ENCODE data around the gene TSPEAR. TPM values are rescaled to one million over a fixed set of nuclear protein-coding genes. Genes with fewer than 3 reads are reported as not detected.

Gene TSPEAR
- total RNA-seq, 1 experiment from 2014 or later = not detected

GRCh38 chr21:44590311-44590721 is 121.1 kb downstream of the TSPEAR start:
- Mint-ChIP-seq H3K4me1 (ENCODE audit: insufficient read depth, unreplicated experiment) (no peaks in the 10 kb centered on the region), H3K36me3 (ENCODE audit: insufficient read depth, unreplicated experiment) (peaks cover 5% of the 10 kb centered on the region), H3K27me3 (ENCODE audit: insufficient read depth, unreplicated experiment) (peaks cover 39% of the 10 kb centered on the region), H3K27ac (ENCODE audit: low read depth, unreplicated experiment) (no peak overlapping the region), H3K4me3 (ENCODE audit: unreplicated experiment) (no peak overlapping the region), H3K9me3 (ENCODE audit: unreplicated experiment) (no peaks in the 10 kb centered on the region)
- intact Hi-C loops (cut with micrococcal nuclease) = no loop called here
- no TSS peak for BruUV-seq (replicated peaks)
- ChIA-PET POLR2A (no interaction called here), CTCF (interaction anchor here (0.6 kb wide), 2 partner anchors 44 to 358 kb away, joined by 4 read pairs; no protein-coding TSS in a partner anchor)
- no peak for TF ChIP-seq CTCF (IDR thresholded peaks at IDR 0.05; ENCODE audit: unreplicated experiment)
- no peak for DNase-seq (ENCODE audit: unreplicated experiment)

DNA sequence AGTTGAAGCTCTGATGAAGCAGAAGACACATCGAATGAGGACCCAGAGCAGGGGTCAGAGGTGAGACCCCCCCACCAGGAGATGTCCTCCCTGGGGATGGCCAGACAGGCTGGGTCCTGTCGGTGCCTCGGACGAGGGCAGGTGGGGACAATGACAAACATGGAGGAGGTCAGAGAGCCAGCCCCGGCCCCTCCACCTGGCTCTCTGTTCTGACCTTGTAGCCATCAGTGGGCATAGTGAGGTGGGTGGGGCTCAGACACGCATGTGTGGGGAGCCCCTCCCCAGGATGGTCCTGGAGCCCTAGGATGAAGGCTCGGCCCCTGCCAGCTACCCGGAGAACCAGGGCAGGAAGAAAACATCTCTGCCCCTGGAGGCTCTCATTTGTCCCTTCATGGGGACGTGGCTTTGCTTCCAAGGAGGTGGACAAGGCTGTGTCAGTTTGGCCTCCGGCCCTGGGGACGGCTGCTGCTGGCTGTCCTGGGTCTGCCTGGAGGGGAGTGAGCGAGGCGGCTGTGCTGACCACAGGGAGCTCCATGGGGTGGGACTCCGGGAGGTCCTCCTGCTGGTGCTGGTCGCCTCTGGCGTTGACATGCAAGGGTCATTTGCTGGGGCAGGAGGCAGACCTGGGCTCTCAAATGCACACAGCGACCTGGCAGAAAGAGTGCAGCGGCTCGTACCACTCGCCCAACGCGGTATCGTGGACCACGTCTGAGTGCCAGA is 121.6 kb downstream of the TSPEAR start:
- H3K4me1 Mint-ChIP-seq (ENCODE audit: insufficient read depth, unreplicated experiment) = no peaks in the 10 kb centered on the region
- no peaks in the 10 kb centered on the region for H3K9me3 Mint-ChIP-seq (ENCODE audit: unreplicated experiment)
- H3K4me3 Mint-ChIP-seq (ENCODE audit: unreplicated experiment) = no peak overlapping the region
- POLR2A ChIA-PET = no interaction called here
- no TSS peak for BruUV-seq (replicated peaks)
- no peak for TF ChIP-seq CTCF (IDR thresholded peaks at IDR 0.05; ENCODE audit: unreplicated experiment)
- H3K36me3 Mint-ChIP-seq (ENCODE audit: insufficient read depth, unreplicated experiment) = peaks cover 5% of the 10 kb centered on the region
- CTCF ChIA-PET = interaction anchor here (0.6 kb wide), 1 partner anchor 43 kb away, joined by 4 read pairs; no protein-coding TSS in a partner anchor
- no peak for DNase-seq (ENCODE audit: unreplicated experiment)
- peaks cover 45% of the 10 kb centered on the region for H3K27me3 Mint-ChIP-seq (ENCODE audit: insufficient read depth, unreplicated experiment)
- H3K27ac Mint-ChIP-seq (ENCODE audit: low read depth, unreplicated experiment) = no peak overlapping the region
- intact Hi-C loops (cut with micrococcal nuclease) = no loop called here

- Mint-ChIP-seq H3K4me1 (ENCODE audit: insufficient read depth, unreplicated experiment) (no peaks in the 10 kb centered on the region), H3K27ac (ENCODE audit: low read depth, unreplicated experiment) (no peak overlapping the region), H3K9me3 (ENCODE audit: unreplicated experiment) (no peaks in the 10 kb centered on the region), H3K27me3 (ENCODE audit: insufficient read depth, unreplicated experiment) (peaks cover 51% of the 10 kb centered on the region), H3K4me3 (ENCODE audit: unreplicated experiment) (no peak overlapping the region), H3K36me3 (ENCODE audit: insufficient read depth, unreplicated experiment) (peaks cover 5% of the 10 kb centered on the region)
- TF ChIP-seq CTCF (IDR thresholded peaks at IDR 0.05; ENCODE audit: unreplicated experiment) = no peak
- intact Hi-C loops (cut with micrococcal nuclease) = no loop called here
- BruUV-seq (replicated peaks) = no TSS peak
- CTCF ChIA-PET = no interaction called here
- POLR2A ChIA-PET = no interaction called here
- no peak for DNase-seq (ENCODE audit: unreplicated experiment)
Observed at GRCh38 chr21:44589094-44589493, 122.3 kb downstream of the TSPEAR start.

DNA sequence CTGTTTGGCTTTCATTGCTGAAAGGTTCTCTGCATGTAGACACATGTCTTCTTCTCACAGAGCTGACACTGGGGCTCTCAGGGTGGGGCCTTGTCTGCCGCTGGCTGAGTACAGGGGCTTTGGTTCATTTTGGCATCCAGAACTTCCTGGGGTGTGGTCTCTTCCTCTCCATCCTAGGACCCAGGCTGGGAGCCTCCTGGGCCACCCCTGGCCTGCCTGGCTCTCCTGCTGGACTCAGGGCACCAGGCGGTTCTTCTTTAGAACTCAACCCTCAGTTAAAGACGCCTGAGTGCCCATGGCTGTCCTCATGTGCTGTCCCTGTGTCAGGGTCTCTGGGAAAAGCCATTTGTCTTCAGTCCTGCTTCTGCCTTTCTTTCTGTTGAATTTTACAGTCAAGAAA is 125.5 kb downstream of the TSPEAR start:
- ChIA-PET POLR2A (no interaction called here), CTCF (no interaction called here)
- no peak for TF ChIP-seq CTCF (IDR thresholded peaks at IDR 0.05; ENCODE audit: unreplicated experiment)
- peaks cover 61% of the 10 kb centered on the region for H3K27me3 Mint-ChIP-seq (ENCODE audit: insufficient read depth, unreplicated experiment)
- intact Hi-C loops (cut with micrococcal nuclease) = no loop called here
- H3K36me3 Mint-ChIP-seq (ENCODE audit: insufficient read depth, unreplicated experiment) = no peaks in the 10 kb centered on the region
- H3K9me3 Mint-ChIP-seq (ENCODE audit: unreplicated experiment) = peaks cover 8% of the 10 kb centered on the region
- no TSS peak for BruUV-seq (replicated peaks)
- H3K4me3 Mint-ChIP-seq (ENCODE audit: unreplicated experiment) = no peak overlapping the region
- no peak for DNase-seq (ENCODE audit: unreplicated experiment)
- H3K4me1 Mint-ChIP-seq (ENCODE audit: insufficient read depth, unreplicated experiment) = no peaks in the 10 kb centered on the region
- H3K27ac Mint-ChIP-seq (ENCODE audit: low read depth, unreplicated experiment) = no peak overlapping the region
